Lower lobe of right lung (tissue), 2 donors: ENCODE results near the gene TTLL5. TPM values are rescaled to one million over a fixed set of nuclear protein-coding genes. Genes with fewer than 3 reads are reported as not detected.

Experiments used
- ATAC-seq, 2 donors: fragments of 200-7000 bp; cut with Tn5 transposase; one replicate each; pipeline ENCODE4 v1.9.1; 2020 to 2022; ENCODE audit warnings: mild to moderate bottlenecking in 2 of 2, moderate library complexity in 2 of 2
- DNase-seq: peaks from one replicate; pipeline ENCODE4 v3.0.0-alpha.2; 2020
- H3K27ac ChIP-seq: fragments of 200-600 bp; one replicate; pipeline ENCODE4 v1.8.0; 2022
- H3K27me3 ChIP-seq: fragments of 200-600 bp; one replicate; pipeline ENCODE4 v1.8.0; 2022; ENCODE audit warnings: low read depth
- H3K36me3 ChIP-seq: fragments of 200-600 bp; one replicate; pipeline ENCODE4 v1.8.0; 2022; ENCODE audit warnings: mild to moderate bottlenecking
- H3K4me1 ChIP-seq: fragments of 200-600 bp; one replicate; pipeline ENCODE4 v1.8.0; 2022
- H3K4me3 ChIP-seq: fragments of 200-600 bp; one replicate; pipeline ENCODE4 v1.8.0; 2022; ENCODE audit warnings: mild to moderate bottlenecking
- H3K9me3 ChIP-seq: fragments of 200-600 bp; one replicate; pipeline ENCODE4 v1.8.0; 2022
- CTCF ChIP-seq: fragments of 200-600 bp; IDR thresholded peaks from one replicate; pipeline ENCODE4 v1.8.0; 2022; ENCODE audit warnings: antibody characterized with exemption, mild to moderate bottlenecking
- intact Hi-C: fragments of 100-400 bp; cut with DNase I; formaldehyde crosslinking; loops from one replicate; pipeline ENCODE4 v1.11.0; 2022
- total RNA-seq: library from RNA; stranded (reverse); fragmentation: NEBNext Ultra II Directional; extraction: Animal tissue kit (Norgen Biotek cat#: 25700); gene quantifications from one replicate; pipeline ENCODE4 v1.2.1, GENCODE V29; 2021
- donor health status: DM: no; HTN: yes; CAD: no; lungs with severe emphysema.

Gene TTLL5
- total RNA-seq, 1 donor from 2014 or later = 32.6 TPM

- H3K4me3 ChIP-seq = no peak overlapping the region
- intact Hi-C loops = no loop called here
- peak; percentile 80 to 84 for ATAC-seq
- H3K36me3 ChIP-seq = peaks cover 44% of the 10 kb centered on the region
- peak overlapping the region; percentile 55 for H3K27ac ChIP-seq
- DNase-seq = no peak
- H3K9me3 ChIP-seq = no peaks in the 10 kb centered on the region
- H3K27me3 ChIP-seq = no peaks in the 10 kb centered on the region
- TF ChIP-seq CTCF = no peak
- no peaks in the 10 kb centered on the region for H3K4me1 ChIP-seq
Observed at GRCh38 chr14:75995372-75996041, 334.5 kb downstream of the TTLL5 start.

- DNase-seq = no peak
- no peaks in the 10 kb centered on the region for H3K9me3 ChIP-seq
- no peak for TF ChIP-seq CTCF
- H3K4me3 ChIP-seq = no peak overlapping the region
- peaks cover 48% of the 10 kb centered on the region for H3K36me3 ChIP-seq
- no peaks in the 10 kb centered on the region for H3K4me1 ChIP-seq
- intact Hi-C loops = no loop called here
- peak overlapping the region; percentile 55 for H3K27ac ChIP-seq
- no peak for ATAC-seq
- H3K27me3 ChIP-seq = no peaks in the 10 kb centered on the region
Observed at GRCh38 chr14:75996488-75996887, 335.4 kb downstream of the TTLL5 start.

- H3K36me3 ChIP-seq = peaks cover 43% of the 10 kb centered on the region
- intact Hi-C loops = no loop called here
- ATAC-seq = no peak
- H3K27ac ChIP-seq = no peak overlapping the region
- no peaks in the 10 kb centered on the region for H3K27me3 ChIP-seq
- H3K9me3 ChIP-seq = no peaks in the 10 kb centered on the region
- no peak for DNase-seq
- no peak overlapping the region for H3K4me3 ChIP-seq
- no peak for TF ChIP-seq CTCF
- no peaks in the 10 kb centered on the region for H3K4me1 ChIP-seq
Observed at GRCh38 chr14:75999511-76000190, 338.6 kb downstream of the TTLL5 start.

- TF ChIP-seq CTCF = no peak
- Histone ChIP-seq H3K9me3 (peaks cover 4% of the 10 kb centered on the region), H3K4me1 (no peaks in the 10 kb centered on the region), H3K4me3 (no peak overlapping the region), H3K27me3 (no peaks in the 10 kb centered on the region), H3K36me3 (peaks cover 51% of the 10 kb centered on the region), H3K27ac (no peak overlapping the region)
- ATAC-seq (no peak), DNase-seq (no peak)
- intact Hi-C loops = no loop called here
Observed at GRCh38 chr14:76002383-76002782, 341.3 kb downstream of the TTLL5 start.

Other genes starting within 250 kb of the TTLL5 start
- 59.2 TPM for gene JDP2, start 233.2 kb upstream of the TTLL5 start, total RNA-seq
- 6.7 TPM for gene BATF, start 138.8 kb upstream of the TTLL5 start, total RNA-seq
- gene FLVCR2, start 82.6 kb upstream of the TTLL5 start, total RNA-seq = 42.4 TPM
- 30.2 TPM for gene ERG28, start 370 bp upstream of the TTLL5 start, total RNA-seq